ELR (cell line): ENCODE measurements around the gene SLC6A17.

Experiments used
- DNase-seq: peaks from one replicate; pipeline ENCODE4 v3.0.0-alpha.2; 2015; ENCODE audit warnings: low read depth

SLC6A17 gene

DNA sequence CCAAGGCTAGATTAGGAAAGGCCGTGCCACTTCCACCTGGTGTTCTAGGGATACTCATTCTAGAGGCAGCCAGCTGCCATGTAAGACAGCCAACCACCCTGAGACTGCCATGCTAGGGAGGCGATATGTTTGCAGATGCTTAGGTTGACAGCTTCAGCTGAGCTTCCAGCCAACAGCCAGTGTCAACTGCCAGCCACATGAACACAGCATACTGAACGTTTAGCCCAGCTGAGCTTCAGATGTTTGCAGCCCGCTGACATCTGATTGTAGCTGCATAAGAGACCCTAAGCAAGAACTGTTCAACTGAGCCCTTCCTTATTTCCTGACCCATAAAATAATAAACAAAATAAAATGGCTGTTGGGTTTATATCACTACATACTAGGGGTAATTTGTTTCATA lies 54.9 kb downstream of the SLC6A17 start:
- no peak for DNase-seq

DNA sequence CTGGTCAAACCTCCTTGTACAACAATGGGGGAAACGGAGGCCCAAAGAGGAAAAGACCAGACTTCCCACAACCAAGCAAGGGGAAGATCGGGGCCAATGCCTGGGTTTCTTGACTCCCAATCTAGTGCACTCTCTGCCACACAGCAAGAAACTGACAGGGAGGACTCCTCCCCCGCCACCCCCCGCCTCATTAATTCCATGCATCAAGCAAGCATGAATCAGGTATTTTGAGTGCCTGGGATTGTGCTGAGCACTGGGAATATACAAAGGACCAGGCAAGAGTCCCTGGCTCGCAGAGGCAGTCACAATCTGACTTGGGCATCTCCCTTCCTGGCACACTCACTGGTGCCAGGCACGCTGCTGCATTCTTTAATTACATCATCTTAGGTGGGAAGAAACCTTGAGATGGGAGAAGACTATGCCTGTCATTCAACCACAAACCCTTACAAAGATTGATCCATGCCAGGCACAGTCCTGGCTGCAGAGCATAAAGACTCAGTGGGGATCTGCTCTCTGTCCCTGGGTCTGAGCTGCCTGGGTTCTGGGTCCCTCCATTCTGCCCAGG lies 55.4 kb downstream of the SLC6A17 start:
- DNase-seq = no peak

DNA sequence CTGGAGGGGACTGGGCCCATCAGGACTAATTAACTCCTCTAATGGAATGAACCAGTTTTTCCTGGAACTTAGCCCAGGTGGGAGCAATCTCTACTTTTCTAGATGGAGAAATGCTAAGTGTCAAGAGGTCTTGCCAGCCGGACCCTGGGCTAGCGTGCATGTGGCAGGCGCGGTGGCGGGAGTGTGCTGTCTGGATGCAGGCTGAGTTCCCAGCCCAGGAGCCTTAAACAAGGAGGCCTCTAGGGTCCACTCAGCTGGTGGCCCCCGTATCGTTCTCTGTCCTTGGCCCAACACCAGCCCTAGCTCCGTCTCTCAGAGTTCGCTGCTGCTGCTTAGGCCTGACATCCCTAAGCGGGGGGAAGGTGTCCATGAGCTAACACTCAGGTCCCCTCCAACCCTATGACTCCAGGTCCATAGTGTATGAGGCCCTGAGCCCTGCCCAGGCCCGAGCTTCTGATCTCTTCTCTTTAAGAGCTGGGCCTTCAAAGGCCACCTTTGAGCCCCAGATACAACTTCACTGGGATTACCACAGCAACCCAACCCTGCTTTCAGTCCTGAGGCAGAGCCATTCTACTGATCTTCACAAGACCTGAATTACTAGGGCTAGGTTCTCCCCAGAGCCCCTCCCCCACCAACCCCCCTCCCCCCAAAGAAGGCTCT lies 56.1 kb downstream of the SLC6A17 start:
- no peak for DNase-seq

DNA sequence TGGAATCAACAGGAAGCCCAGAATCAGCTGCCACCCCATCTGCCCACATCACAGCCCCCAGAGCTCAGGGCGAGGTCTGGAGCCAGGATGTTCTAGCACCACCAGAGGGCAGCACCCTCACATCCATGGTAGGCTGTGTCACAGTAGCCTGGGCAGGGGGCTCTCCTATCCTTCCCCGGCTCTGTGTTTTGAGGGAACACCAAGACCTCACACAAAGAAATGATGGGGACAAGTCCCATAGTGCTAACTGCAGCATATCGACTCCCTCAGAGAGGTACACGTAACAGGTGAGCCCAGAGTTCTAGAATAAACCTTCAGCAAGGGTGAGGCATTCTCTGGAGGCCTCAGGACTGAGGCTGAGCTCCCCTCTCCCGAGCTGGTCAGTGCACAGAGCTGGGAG lies 57.5 kb downstream of the SLC6A17 start:
- DNase-seq = peak; percentile 66

DNA sequence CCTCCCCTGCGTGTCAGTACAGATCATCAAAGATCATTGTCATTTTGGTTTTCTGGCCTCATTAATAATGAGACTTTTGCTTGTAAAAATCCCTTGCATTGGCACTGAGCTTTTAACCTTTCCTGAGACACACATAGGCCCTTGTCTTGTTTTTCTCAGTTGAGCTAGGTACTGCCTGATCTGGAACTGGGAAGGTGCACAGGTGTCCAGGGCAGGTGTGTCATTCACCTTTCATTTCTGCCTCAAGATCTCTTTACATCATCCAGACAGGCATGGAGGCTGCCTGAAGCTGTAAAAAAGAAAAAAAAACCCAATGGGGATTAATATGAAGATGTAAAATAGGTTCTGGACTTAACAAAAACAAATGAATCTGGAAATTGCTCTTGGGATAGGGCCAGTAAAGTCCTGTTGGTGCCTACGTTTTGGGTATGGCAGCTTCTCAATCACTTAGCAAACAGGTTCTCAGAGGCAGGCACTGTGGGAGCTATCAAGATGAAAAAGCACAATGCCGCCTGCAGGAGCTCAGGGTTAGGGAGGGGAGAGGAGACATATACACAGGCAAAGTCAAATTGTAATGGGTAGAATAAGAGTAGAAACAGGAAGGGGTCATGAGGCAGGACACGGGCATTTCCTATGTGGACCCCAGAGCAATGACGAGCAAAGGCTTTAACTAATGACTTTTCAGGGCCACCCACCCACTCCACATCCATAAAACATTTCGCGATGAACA lies 58.8 kb downstream of the SLC6A17 start:
- DNase-seq = no peak

DNA sequence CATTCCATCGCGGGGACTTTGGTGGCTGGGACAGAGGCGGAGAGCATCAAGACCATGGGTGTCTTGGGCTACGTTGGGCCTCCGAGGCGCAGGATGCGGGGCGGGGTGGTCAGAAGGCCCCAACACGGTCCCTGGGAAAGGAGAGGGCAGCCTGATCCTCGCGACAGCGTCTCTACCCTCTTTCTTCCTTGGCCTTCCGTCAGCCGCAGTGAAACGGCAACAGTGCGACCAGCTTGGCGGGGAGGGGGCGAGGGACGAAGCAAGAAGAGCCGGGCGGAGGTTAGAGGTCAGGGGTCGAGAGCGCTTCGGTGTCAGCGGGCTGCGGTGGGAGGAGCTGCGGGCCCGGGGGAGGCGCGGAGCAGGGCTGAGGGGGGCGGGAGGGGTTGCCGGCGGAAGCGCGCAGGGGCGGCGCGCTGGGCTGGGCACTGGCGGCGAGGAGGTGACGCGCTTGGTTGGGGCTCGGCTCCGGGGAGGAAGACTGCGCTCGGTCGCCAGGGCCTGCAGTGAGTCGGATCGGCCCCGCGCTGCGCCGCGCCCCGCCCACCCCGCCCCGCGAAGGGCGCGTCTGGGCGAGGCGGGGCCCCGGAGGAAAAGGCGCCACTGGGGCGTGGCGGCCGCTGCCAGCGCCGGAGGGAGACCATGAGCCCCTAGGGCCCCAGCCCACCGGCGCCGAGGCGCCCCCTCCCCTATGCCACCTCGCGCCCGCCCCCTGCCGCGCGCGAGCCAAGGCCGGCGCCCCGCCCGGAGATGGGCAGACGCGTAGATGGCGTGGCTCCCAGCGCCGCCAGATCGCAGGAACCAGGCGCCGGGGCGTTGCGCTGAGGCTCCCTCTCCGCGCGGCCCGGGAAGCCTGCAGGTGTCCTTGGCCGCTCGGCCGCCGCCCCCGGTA lies 59.7 kb downstream of the SLC6A17 start, which contains the start of gene KCNC4:
TSS of gene KCNC4 (plus strand) at position 600 of the 889 bp plus-strand sequence. CDS start 1,186 bp downstream, outside the sequence.
- DNase-seq = peak; percentile 88

DNA sequence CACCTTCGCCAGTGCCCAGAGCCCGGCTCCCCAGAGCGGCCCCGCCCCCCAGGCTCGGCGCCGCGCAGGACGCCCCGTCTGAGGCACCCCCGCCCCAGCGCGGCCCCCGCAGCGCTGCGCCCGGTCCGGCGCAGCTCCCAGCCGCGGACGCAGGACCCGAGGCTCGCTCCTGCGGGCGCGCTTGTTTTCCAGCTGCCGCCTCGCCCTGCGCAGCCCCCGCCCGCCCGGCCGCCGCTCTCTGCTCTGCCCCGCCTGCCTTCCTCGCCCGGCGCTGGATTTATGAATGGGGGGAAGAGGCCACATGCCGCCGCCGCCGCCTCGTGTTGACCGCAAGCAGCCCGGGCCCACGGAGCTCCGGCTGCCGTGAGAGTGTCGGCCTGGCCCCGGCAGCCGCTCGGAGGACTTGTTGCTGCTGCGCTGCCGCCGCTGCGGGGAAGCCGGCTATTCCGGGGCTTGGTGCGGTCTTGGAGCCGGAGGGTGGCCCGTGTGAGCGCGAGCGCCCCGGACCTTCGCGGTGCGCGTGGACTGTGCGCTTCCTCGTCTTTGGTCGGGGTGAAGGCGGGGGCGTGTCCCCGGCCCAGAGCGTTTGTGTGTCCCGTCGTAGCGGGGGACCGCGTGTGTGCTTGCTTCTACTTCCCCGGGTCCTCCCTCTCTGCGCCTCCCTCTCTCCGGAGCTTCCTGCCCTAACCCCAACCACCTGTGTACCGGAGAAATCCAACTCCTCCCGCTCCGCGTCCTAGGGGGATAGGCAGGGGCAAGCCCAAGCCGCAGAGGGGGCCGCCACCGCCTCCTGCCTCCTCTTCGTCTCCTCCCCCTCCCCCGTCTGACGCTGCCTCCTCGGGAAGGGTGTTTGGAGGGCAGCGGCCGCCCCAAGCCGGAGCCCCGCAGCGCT lies 60.6 kb downstream of the SLC6A17 start:
- DNase-seq = peak; percentile 50

DNA sequence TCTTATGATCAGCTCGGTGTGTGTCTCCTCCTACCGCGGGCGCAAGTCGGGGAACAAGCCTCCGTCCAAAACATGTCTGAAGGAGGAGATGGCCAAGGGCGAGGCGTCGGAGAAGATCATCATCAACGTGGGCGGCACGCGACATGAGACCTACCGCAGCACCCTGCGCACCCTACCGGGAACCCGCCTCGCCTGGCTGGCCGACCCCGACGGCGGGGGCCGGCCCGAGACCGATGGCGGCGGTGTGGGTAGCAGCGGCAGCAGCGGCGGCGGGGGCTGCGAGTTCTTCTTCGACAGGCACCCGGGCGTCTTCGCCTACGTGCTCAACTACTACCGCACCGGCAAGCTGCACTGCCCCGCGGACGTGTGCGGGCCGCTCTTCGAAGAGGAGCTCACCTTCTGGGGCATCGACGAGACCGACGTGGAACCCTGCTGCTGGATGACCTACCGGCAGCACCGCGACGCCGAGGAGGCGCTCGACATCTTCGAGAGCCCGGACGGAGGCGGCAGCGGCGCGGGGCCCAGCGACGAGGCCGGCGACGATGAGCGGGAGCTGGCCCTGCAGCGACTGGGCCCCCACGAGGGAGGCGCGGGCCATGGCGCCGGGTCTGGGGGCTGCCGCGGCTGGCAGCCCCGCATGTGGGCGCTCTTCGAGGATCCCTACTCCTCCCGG lies 61.3 kb downstream of the SLC6A17 start:
- DNase-seq = no peak

DNA sequence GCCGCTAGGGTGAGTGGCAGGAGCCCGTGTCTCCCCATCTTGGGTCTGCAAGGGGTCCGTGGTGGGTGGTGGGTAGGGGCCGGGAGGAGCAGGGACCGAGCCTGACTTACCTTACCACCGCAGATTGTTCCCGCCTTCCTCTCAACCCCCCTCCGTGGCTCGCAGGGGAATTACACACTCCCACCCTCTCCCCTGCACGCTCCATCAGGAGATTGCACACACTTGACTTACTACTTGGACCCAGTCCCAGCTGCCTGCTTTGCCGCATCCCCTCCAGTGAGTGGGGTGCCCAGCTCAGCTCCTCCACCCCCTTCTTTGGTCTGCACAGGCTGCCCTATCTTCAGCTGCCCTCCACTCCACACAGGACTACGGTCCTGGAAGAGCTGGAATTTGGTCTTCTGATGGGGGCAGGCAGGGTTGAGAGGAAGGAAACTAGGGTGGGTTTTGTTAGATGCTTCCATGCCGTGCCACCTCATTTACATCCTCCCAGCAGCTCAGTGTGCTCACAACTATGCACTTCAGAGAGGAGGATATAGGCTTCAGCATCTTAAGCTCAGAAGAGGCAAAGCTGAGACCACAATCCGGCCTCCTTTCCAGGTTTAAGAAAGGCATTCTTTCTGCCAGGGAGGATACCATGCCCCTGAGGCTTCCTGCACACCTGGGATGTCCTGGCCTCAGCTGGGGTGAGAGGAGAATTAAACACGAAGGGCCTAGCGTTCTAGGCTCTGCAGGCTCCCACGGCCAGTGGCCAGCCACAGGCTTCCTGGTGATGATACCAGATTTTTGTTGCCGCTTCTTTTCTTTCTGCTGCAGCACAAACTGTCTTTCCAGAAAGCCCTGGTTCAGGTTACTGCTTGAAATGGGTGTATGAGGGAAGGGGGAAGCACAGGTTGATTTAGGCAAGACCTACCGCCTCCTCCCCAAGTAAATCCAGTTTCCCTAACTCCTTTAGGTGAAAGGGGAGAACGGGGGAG lies 62.2 kb downstream of the SLC6A17 start:
- DNase-seq = no peak

DNA sequence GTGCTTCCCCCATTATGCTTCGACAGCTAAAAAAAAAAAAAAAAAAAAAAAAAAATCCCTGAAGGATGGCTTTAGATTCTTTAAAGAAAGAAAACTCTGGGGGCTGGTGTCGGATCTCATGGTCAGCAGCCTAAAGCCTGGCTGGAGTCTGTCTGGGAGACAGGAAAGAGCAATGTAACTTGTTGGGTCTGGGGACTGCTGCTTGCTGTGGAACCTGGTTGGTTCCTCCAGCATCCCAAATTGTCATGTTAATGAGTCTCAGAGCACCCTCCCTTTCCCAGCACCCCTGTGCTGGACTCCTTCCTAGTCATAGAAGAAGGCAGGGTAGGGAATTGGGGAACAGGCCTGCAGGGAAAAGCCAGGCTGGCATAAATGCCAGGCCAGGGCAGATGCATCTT lies 62.8 kb downstream of the SLC6A17 start:
- DNase-seq = no peak

DNA sequence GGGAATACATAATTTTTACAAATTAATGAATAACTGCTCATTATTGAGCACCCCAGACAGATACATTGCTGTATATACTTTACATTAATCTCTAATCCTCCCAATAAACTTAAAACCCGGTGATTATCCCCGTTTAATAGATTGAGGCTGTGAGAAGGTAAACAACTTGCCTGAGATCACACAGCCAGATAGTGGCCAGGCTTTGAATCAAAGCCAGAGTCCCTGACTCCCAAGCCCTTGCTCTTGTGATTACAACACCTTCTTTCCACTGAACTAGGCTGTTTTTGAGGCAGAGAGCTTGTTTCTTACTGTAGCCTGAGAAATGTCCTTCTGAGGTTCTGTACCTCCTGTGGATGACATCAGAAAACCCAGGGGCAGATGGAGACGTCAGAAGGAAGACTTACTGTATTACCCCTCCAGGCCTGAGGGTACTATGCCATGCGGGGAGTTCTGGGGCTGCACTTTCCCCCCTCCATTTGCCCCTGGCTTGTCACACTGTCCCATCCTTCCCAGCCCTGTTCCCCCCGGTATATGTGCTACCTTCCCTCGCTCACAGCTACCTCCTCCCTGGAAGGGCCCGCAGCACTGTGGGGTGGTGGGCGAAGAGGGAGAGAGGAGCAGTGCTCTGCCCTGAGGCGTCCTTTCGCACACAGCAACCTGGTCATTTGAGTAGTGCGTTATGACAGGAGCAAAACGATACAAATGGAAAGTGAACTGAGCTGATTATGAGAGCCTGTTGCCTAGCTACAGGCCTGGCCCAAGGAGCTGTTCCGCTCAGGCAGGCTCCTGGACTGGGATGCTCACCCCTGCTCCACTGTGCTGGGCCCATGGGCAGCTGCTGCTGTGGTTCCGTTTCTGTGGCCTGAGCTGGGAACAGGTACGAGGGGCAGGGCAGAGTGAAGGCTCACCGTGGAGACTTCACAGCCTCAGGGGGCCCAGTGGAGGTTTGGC lies 64.4 kb downstream of the SLC6A17 start:
- no peak for DNase-seq

DNA sequence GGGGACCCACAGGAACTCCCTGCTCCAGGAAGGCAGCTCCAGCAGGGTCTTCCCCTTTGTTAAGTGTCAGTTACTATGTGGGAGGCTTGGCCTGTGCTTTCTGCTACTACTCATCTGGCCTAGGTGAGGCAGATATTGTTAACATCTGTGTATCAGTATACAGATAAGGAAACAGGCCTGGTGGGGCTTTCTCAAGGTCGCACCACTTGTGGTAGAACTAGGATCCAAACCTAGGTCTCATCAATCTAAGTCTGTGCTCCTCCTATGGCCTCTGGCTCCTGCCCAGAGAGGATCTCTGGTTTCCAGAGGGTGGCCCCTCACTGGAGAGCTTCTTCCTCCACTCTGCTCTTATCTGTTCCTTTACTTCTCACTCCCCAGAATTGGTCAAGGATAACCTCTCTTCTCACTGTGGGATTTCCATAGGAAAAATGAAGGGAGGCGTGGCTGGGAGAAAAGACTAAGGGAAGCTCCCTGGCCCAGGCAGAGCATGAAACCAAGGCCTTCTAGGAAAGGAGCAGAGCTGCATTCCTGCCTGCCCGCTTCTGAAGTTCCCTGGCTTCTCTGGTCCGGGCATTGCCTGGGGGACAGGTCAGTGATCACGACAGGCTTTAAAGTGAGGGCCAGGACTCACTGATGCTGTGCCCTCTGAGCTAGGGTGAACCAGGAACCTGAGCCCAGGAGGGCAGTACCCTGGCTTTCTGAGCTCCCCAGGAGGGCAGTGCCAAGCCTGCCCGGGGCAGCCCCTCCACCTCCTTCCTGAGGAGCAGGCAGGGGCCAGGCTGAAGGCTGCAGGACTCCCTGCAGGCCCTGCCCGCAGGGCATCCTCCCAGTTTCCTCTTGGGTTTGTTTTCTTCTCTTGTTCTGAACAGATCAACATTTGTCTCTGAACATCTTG lies 65.6 kb downstream of the SLC6A17 start:
- no peak for DNase-seq

DNA sequence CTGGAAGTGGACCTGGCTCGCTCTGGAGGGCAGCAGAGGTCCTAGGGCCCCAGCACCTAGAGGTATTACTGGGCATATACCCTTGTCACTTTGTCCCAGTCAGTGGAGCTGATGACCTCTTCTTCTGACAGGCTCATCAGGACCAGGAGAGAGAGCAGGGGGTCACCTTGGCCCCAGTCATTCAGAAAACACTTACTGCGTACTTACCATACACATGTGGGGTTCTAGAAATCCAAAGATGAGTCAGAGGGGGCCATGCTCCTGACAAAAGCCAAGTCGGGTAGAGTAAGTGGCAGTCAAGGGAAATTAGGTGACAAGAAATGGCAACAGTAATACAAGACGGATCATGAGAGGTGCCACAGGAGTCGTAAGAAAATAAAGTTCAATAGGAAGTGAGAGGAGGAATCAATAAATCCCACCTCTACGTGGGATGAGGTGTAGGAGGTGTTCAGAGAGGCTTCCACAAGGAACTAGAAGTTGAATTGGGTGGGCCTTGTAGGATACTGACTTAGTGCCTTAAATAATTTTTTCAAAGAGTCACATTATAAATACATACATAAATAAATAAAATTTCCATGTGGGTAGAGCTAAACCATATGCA lies 66.7 kb downstream of the SLC6A17 start:
- no peak for DNase-seq

DNA sequence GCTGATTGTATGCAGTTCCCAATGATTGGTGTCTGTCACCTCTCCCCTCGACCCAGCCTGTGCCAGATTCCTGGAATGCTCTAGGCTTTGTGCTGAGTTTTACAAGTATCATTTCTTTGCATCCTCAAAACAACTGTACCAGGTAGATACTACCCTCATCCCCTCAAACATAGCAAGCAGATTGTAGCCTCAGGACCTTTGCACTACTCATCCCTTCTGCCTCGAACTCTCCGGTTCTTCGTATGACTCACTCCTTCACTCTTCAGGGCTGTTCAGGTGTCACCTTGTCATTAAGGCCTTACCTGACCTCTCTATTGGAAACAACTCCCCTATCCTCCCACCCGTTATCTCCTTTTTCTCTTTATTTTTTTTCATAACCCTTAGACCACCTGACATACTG lies 67.8 kb downstream of the SLC6A17 start:
- no peak for DNase-seq

DNA sequence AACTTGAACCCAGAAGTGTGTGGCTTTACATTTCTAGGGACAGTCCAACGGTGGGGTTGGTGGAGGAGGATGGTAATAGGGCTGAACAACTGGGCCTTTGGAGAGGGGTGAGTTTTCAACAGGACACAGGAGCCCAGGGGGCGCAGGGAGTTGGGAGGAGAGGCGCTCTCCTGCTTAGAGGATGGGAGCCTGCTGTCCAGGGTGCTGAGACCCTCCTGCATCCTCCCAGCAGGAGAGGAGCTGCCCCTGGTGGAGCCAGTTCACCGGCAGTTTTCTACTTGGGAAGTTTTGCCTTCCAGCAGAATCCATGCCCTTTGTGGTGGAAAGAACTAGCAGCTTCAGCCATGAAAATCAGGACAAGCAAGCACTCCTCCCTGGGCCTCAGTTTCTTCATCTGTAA lies 68.4 kb downstream of the SLC6A17 start:
- peak; percentile 14 for DNase-seq

DNA sequence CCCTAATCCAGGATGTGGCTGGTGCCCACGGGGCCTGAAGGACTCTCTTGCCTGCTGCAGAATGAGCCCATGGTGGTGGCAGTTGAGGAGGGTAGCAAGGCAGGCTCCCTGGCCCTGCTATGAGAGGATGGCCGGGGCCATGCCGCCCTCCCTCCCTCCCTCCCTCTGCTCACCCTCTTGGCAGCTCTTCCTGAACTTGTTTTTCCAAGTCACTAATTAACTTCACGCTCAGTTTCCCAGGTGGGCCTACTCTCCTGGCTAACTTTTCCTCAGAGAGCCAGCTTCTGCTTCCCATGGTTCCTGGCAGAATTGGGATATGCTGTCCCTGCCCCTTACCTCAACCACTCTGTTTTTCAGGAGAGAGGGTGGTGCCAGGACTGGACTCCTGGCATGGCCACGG lies 70.0 kb downstream of the SLC6A17 start:
- no peak for DNase-seq

DNA sequence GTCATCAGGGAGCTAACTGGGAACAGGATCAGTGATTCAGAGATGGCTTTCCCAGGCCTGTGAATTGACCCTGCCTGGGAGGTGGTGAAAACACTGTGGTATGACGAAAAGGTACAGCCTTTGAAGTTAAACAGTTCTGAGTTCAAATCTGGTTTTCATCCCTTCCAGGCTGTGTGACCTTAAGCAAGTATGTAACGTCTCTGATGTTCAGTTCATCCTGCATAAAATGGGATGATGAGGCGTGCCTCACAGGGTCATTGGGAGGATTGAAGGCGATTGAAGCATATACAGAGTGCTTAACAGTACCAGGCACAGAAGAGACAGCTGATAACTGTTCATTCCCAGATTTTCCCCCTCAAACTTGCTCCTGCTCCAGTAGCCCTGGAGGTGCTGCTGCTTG lies 70.8 kb downstream of the SLC6A17 start:
- DNase-seq = no peak
